HFF-Myc (cell line): ENCODE measurements around the gene PPP2R2B.
A peak's percentile ranks its signal among the peaks of the same experiment; 100 is the strongest.
"Not testable (repeated sequence)": the region's sequence is repeated elsewhere in the genome, so short reads cannot be mapped to it uniquely, and the experiment has no call there.

Source experiments
- DNase-seq: peaks from one replicate; pipeline ENCODE4 v3.0.0-alpha.2; 2011; ENCODE audit warnings: low read depth; ENCODE audit errors: extremely low read depth
- H3K4me3 ChIP-seq: replicated peaks from 2 replicates; pipeline ENCODE4 v1.5.1; 2011; ENCODE audit warnings: low read depth, mild to moderate bottlenecking, control low read depth, low read length
- TF ChIP-seq, protein P1 (sequence below): IDR thresholded peaks from 2 replicates; pipeline ENCODE4 v1.5.1; 2012; ENCODE audit warnings: mild to moderate bottlenecking, low read depth, low read length, control low read depth; ENCODE audit errors: missing control alignments

PPP2R2B gene

DNA sequence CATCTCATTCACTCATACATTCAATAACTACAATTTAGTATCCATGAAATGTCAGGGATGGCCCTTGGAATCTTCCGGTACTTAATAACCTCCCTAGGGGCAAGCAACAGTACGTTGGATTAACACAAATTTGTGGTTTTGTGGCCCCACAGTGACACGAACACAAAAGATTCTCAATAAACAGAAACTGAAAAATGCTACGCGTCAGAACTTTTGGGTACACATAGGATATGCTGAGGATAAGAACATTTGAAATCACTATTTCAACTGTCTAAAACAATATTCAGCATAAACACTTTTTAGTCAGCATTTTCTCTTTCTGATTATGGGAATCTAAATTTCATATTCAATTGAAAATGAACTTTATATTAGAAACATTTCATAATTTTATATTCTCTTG is 255.5 kb downstream of the PPP2R2B start:
- TF ChIP-seq, protein P1, sequence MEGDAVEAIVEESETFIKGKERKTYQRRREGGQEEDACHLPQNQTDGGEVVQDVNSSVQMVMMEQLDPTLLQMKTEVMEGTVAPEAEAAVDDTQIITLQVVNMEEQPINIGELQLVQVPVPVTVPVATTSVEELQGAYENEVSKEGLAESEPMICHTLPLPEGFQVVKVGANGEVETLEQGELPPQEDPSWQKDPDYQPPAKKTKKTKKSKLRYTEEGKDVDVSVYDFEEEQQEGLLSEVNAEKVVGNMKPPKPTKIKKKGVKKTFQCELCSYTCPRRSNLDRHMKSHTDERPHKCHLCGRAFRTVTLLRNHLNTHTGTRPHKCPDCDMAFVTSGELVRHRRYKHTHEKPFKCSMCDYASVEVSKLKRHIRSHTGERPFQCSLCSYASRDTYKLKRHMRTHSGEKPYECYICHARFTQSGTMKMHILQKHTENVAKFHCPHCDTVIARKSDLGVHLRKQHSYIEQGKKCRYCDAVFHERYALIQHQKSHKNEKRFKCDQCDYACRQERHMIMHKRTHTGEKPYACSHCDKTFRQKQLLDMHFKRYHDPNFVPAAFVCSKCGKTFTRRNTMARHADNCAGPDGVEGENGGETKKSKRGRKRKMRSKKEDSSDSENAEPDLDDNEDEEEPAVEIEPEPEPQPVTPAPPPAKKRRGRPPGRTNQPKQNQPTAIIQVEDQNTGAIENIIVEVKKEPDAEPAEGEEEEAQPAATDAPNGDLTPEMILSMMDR: no peak
- DNase-seq: no peak
- H3K4me3 ChIP-seq: no peak overlapping the region

DNA sequence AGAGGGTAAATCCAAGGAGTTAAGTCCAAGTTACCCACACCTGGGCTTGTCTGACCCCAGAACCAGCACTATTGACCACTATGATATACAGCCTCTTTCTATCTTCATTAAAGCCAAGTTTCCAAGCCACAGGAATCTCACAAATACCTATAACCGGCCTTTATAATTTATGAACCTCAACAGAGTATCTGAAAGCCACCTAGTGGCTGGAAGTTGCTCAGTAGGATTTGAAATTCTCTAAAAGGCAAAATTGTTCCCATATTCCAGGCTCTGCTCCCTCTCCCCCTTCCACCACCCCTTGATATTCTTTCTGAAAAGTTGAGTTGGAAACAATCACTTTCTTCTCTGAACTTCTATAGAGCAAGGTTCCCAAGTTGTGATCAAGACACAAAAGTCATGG is 256.2 kb downstream of the PPP2R2B start:
- no peak overlapping the region for H3K4me3 ChIP-seq
- TF ChIP-seq, protein P1: peak; percentile 20
- DNase-seq: no peak

DNA sequence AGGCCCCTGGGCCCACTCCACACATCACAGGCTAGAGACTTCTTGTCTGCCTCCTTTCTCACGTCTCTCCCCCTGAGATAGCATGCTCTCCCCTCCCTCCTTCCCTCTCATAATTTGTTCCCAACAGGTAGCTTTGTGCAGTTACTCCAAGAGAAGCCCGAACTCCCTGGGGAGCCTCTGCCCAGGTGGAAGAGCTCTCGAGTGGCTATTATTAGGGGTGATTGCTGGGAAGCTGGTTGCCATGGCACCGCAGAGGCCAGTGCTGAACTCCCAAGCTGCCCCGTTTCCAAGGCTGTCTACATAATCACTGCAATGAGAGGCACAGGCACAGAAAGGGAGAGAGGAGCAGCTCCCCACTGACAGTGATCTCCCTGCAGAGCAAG is 257.9 kb downstream of the PPP2R2B start:
- H3K4me3 ChIP-seq: no peak overlapping the region
- no peak for DNase-seq
- TF ChIP-seq, protein P1: no peak

DNA sequence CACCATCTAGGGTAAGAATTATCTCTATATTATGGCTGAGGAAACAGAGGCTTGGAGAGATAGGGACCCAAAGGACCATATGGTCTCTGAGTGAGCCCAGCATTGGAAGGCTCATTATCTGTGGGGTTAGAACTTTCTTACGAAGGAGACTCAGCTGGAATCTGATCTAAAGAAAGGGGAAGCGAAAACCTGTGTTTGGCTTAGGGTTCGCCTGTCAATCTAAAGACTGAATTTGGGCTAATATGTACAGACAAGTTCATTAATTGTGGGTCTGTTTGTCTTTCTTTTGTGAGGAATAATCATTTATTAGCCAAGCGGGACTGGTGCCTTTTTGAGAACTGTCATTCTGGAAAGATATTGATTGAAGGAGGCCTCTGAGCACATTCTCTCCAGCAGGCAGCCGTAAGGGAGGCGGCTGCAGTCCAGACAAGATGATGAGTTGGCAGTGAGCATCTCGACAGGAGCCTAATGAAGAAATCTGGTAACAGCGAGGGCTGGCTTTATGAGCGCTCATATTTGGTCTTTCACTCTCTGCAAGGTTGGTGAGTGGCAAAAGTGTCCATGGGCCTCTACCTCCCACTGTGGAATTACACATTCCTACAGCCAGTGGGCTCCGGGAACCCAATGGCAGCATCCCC is 258.4 kb downstream of the PPP2R2B start:
- no peak for DNase-seq
- no peak overlapping the region for H3K4me3 ChIP-seq
- TF ChIP-seq, protein P1: no peak

DNA sequence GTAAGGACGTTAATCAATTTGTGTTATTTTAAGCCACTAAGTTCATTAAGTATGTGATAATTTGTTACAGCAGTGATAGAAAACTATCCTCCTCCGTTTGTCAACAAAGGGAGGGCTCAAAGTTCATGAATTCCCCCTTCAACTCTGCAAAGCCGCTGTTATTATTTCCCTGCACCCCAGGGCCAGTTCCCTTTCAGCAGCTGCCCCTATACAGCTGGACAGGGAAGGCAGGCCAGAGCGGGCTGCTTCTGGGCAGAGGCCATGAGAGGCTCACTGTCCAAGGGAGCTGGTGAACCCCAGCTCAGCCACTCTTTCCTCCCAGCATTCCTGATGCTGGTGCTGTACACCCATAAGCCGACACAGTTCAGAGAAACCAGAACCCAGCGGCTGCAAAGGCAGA is 260.1 kb downstream of the PPP2R2B start:
- no peak for DNase-seq
- H3K4me3 ChIP-seq: no peak overlapping the region
- TF ChIP-seq, protein P1: no peak

DNA sequence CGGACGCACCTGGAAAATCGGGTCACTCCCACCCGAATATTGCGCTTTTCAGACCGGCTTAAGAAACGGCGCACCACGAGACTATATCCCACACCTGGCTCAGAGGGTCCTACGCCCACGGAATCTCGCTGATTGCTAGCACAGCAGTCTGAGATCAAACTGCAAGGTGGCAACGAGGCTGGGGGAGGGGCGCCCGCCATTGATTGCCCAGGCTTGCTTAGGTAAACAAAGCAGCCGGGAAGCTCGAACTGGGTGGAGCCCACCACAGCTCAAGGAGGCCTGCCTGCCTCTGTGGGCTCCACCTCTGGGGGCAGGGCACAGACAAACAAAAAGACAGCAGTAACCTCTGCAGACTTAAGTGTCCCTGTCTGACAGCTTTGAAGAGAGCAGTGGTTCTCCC is 268.8 kb downstream of the PPP2R2B start:
- DNase-seq, H3K4me3 ChIP-seq: not testable (repeated sequence)

DNA sequence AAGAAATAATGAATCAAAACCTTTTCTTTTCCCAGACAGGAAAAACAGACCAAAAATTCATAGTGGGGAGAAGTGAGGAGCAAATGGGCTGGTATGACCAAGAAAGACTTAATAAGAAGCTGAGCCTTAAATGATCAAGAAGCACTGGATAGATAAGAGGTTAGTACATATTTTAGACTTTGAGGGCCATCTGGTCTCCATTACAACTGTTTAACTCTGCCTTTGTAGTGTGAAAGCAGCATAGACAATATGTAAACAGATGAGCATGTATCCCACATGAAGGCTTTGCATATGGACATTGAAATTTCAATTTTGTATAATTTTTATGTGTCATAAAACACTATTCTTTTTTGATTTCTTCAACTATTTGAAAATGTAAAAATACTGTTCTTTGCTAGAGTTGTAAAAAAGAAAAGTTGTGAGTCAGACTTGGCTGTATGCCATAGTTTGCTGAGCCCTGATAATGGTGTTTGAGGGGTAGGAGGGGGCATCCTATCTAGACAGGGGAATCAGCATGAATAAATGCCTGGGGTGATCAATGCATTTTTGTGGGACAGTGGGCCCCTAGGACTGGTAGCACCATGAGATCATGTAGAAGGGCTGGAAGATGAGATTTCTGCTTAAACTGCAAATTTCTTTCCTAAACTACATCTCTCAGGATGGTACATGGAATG is 270.8 kb downstream of the PPP2R2B start:
- no peak for DNase-seq
- H3K4me3 ChIP-seq: no peak overlapping the region
- TF ChIP-seq, protein P1: no peak
